Panc1 (cell line): ENCODE results near the gene OPN1SW. TPM values are rescaled to one million over a fixed set of nuclear protein-coding genes. Genes with fewer than 3 reads are reported as not detected.

Experiments used
- ATAC-seq: fragments of 200-7000 bp; cut with Tn5 transposase; 2 replicates; pipeline ENCODE4 v1.9.1; 2020; ENCODE audit warnings: mild to moderate bottlenecking, moderate library complexity
- BruUV-seq: library from RNA; stranded (reverse); fragments of 400-500 nt; replicated peaks from 2 replicates; lab custom pipeline; 2021; lab: Mats Ljungman, UMichigan
- CTCF ChIA-PET: fragments of 300-600 bp; sonication (Branson Sonifier 250); formaldehyde crosslinking; loops from one replicate; lab custom pipeline; 2022; ENCODE audit warnings: antibody characterized with exemption; lab: Charles Lee
- POLR2A ChIA-PET: fragments of 300-600 bp; sonication (Branson Sonifier 250); formaldehyde crosslinking; loops from one replicate; lab custom pipeline; 2022; ENCODE audit warnings: antibody characterized with exemption; lab: Charles Lee
- DNase-seq: peaks from one replicate; pipeline ENCODE4 v3.0.0-alpha.2; 2010; ENCODE audit warnings: low read depth, low spot score
- H3K27ac ChIP-seq: 2 replicates; pipeline ENCODE4 v1.5.1; 2011; ENCODE audit warnings: mild to moderate bottlenecking, low read length, inconsistent platforms
- H3K27me3 ChIP-seq: fragments of 200-500 bp; sonication (Bioruptor generic); 2 replicates; pipeline ENCODE4 v1.6.0; 2014; ENCODE audit warnings: low read length, inconsistent platforms; ENCODE audit not compliant: control insufficient read depth, insufficient read depth
- H3K36me3 ChIP-seq: fragments of 200-500 bp; sonication (Bioruptor generic); 2 replicates; pipeline ENCODE4 v1.5.1; 2014; ENCODE audit warnings: inconsistent platforms, mild to moderate bottlenecking, low read length, moderate library complexity; ENCODE audit not compliant: control insufficient read depth, insufficient read depth
- H3K4me1 ChIP-seq: 2 replicates; pipeline ENCODE4 v1.5.1; 2011; ENCODE audit warnings: inconsistent platforms, mild to moderate bottlenecking, low read length, moderate library complexity; ENCODE audit not compliant: control insufficient read depth, insufficient read depth
- H3K4me3 ChIP-seq, 2 experiments: 2 replicates each; pipeline ENCODE4 v1.5.1; 2011 to 2012; ENCODE audit warnings: low read depth in 2 of 2, low read length in 2 of 2, mild to moderate bottlenecking in 2 of 2, inconsistent platforms in 1 of 2, moderate library complexity in 1 of 2
- H3K9me3 ChIP-seq: fragments of 200-500 bp; sonication (Bioruptor generic); 2 replicates; pipeline ENCODE4 v1.5.1; 2014; ENCODE audit warnings: low read depth, mild to moderate bottlenecking, inconsistent platforms, low read length, moderate library complexity; ENCODE audit not compliant: control insufficient read depth, insufficient read depth
- CTCF ChIP-seq: fragments of 450-650 bp; IDR thresholded peaks from 2 replicates; pipeline ENCODE4 v1.5.1; 2017; ENCODE audit warnings: mild to moderate bottlenecking
- POLR2AphosphoS5 ChIP-seq: IDR thresholded peaks from 2 replicates; pipeline ENCODE4 v1.6.1; 2012; ENCODE audit warnings: mild to moderate bottlenecking, low read depth, low read length, moderate library complexity
- REST ChIP-seq, 2 experiments: IDR thresholded peaks; 2 replicates each; pipeline ENCODE4 v1.6.1; 2011 to 2012; ENCODE audit warnings: low read depth in 2 of 2, control low read depth in 1 of 2, low read length in 1 of 2, mild to moderate bottlenecking in 1 of 2, moderate library complexity in 1 of 2; ENCODE audit not compliant: insufficient read depth in 1 of 2
- SIN3A ChIP-seq: IDR thresholded peaks from 2 replicates; pipeline ENCODE4 v1.6.1; 2012; ENCODE audit warnings: low read depth, mild to moderate bottlenecking, low read length, moderate library complexity, borderline replicate concordance; ENCODE audit not compliant: insufficient read depth
- TCF7L2 ChIP-seq: IDR thresholded peaks from 2 replicates; pipeline ENCODE4 v1.6.1; 2011; ENCODE audit warnings: mild to moderate bottlenecking, low read depth, low read length, inconsistent platforms
- in situ Hi-C: cut with HindIII; loops from 2 replicates; pipeline ENCODE4 v1.10.0; 2016; ENCODE audit warnings: low sequenced_read_pairs, low pct_unique_long_range_greater_than_20kb
- intact Hi-C: fragments of 100-400 bp; cut with micrococcal nuclease; formaldehyde crosslinking; loops from one replicate; pipeline ENCODE4 v1.10.0; 2022; ENCODE audit not compliant: unreplicated experiment
- total RNA-seq: library from RNA; stranded (reverse); gene quantifications from one replicate; pipeline ENCODE4 v1.2.1, GENCODE V29; 2021; ENCODE audit not compliant: unreplicated experiment

OPN1SW gene
- total RNA-seq, 1 experiment from 2014 or later: not detected

GRCh38 chr7:128799451-128799850 is 23.9 kb upstream of the OPN1SW start:
- intact Hi-C loops (loop anchor here (5.0 kb wide), 1 partner anchor 68 kb away; a partner anchor contains a TSS), in situ Hi-C loops (no loop called here)
- no TSS peak for BruUV-seq

GRCh38 chr7:128796327-128796726 is 20.7 kb upstream of the OPN1SW start:
- H3K27me3 ChIP-seq: peaks cover 3% of the 10 kb centered on the region; the same call in 1 of the 2 replicates
- H3K4me1 ChIP-seq: no peaks in the 10 kb centered on the region; the same call in 1 of the 2 replicates
- H3K27ac ChIP-seq: no peak overlapping the region
- ChIA-PET CTCF (no interaction called here), POLR2A (no interaction called here)
- TF ChIP-seq TCF7L2: no peak
- TF ChIP-seq POLR2AphosphoS5: no peak
- no peak for TF ChIP-seq REST (IDR thresholded peaks at IDR 0.05; ENCODE audit: insufficient read depth in 1 of 2, low read depth in 2 of 2, low read length in 1 of 2)
- TF ChIP-seq CTCF: no peak
- no peak for TF ChIP-seq SIN3A
- in situ Hi-C loops: no loop called here
- H3K4me3 ChIP-seq: no peak overlapping the region
- BruUV-seq: no TSS peak
- no peaks in the 10 kb centered on the region; the same call in 1 of the 2 replicates for H3K36me3 ChIP-seq
- DNase-seq: no peak
- ATAC-seq: no peak
- intact Hi-C loops: loop anchor here (5.0 kb wide), 1 partner anchor 71 kb away; a partner anchor contains a TSS
- H3K9me3 ChIP-seq: no peaks in the 10 kb centered on the region

More at GRCh38 chr7:128799451-128799850, 23.9 kb upstream of the OPN1SW start:
- Histone ChIP-seq H3K4me1 (no peaks in the 10 kb centered on the region), H3K27me3 (0 out of 2 replicates have a peak, but pooled peaks cover 2% of the 10 kb centered on the region), H3K9me3 (no peaks in the 10 kb centered on the region), H3K4me3 (no peak overlapping the region), H3K27ac (no peak overlapping the region), H3K36me3 (no peaks in the 10 kb centered on the region)
- DNase-seq: no peak
- TF ChIP-seq TCF7L2 (no peak), POLR2AphosphoS5 (no peak), REST (IDR thresholded peaks at IDR 0.05; ENCODE audit: insufficient read depth in 1 of 2, low read depth in 2 of 2, low read length in 1 of 2) (no peak), SIN3A (no peak), CTCF (no peak)
- CTCF ChIA-PET: no interaction called here
- no peak for ATAC-seq
- POLR2A ChIA-PET: no interaction called here
